SK-N-SH (cell line): ENCODE data around the gene SZT2. TPM values are rescaled to one million over a fixed set of nuclear protein-coding genes. Genes with fewer than 3 reads are reported as not detected.

Source experiments
- CTCF ChIA-PET: fragments of 300-600, 350-600 bp; formaldehyde crosslinking; extraction: SDS; loops from one replicate; lab custom pipeline; 2021; lab: Yijun Ruan, JAX
- POLR2A ChIA-PET: fragments of 350-600 bp; sonication (Branson Sonifier 250); formaldehyde crosslinking; extraction: SDS; loops from one replicate; lab custom pipeline; 2020; ENCODE audit warnings: antibody characterized with exemption, inconsistent platforms; lab: Yijun Ruan, JAX
- DNase-seq: peaks from one replicate; pipeline ENCODE4 v3.0.0; 2012
- H2AFZ ChIP-seq: fragments of 200-600 bp; sonication (generic); 2 replicates; pipeline ENCODE4 v1.8.1; 2016; ENCODE audit warnings: antibody characterized with exemption, mild to moderate bottlenecking, low read depth
- H3F3A ChIP-seq: fragments of 200-600 bp; sonication (generic); replicated peaks from 2 replicates; pipeline ENCODE3; 2016; ENCODE audit warnings: antibody characterized with exemption, mild to moderate bottlenecking; ENCODE audit not compliant: insufficient read depth
- H3K27ac ChIP-seq, 2 experiments: fragments of 200-500 bp in 1 of 2; fragments of 200-600 bp in 1 of 2; sonication (Bioruptor generic) in 1 of 2; sonication (generic), shearing (Covaris generic) in 1 of 2; 2 replicates each; pipeline versions ENCODE4 v1.5.1 to v1.6.1; 2014 to 2016; ENCODE audit warnings: low read depth in 2 of 2, inconsistent platforms in 1 of 2, low read length in 1 of 2, mild to moderate bottlenecking in 1 of 2, mixed read lengths in 1 of 2
- H3K27me3 ChIP-seq: fragments of 200-600 bp; sonication (generic), shearing (Covaris generic); 2 replicates; pipeline ENCODE4 v1.6.1; 2016; ENCODE audit warnings: mixed run types; ENCODE audit not compliant: insufficient read depth
- H3K36me3 ChIP-seq, 2 experiments: fragments of 200-500 bp in 1 of 2; fragments of 200-600 bp in 1 of 2; sonication (Bioruptor generic) in 1 of 2; sonication (generic) in 1 of 2; replicated peaks in 1 of 2; 2 replicates each; pipeline versions ENCODE3 to v1.5.1; 2014 to 2016; ENCODE audit warnings: low read length in 1 of 2, mild to moderate bottlenecking in 1 of 2; ENCODE audit not compliant: insufficient read depth in 2 of 2, control insufficient read depth in 1 of 2
- H3K4me1 ChIP-seq, 2 experiments: fragments of 200-500 bp in 1 of 2; fragments of 200-600 bp in 1 of 2; sonication (Bioruptor generic) in 1 of 2; sonication (generic), shearing (Covaris generic) in 1 of 2; 2 replicates each; pipeline versions ENCODE4 v1.5.1 to v1.6.1; 2014 to 2016; ENCODE audit warnings: low read depth in 1 of 2, low read length in 1 of 2, mixed run types in 1 of 2; ENCODE audit not compliant: insufficient read depth in 2 of 2, control insufficient read depth in 1 of 2
- H3K4me2 ChIP-seq: fragments of 200-600 bp; sonication (generic), shearing (Covaris generic); 2 replicates; pipeline ENCODE4 v1.6.1; 2017; ENCODE audit warnings: mixed run types
- H3K4me3 ChIP-seq, 2 experiments: fragments of 200-500 bp in 1 of 2; fragments of 200-600 bp in 1 of 2; sonication (Bioruptor generic) in 1 of 2; sonication (generic), shearing (Covaris generic) in 1 of 2; 2 replicates each; pipeline versions ENCODE4 v1.5.1 to v1.8.1; 2014 to 2016; ENCODE audit warnings: low read depth in 2 of 2, inconsistent platforms in 1 of 2, low read length in 1 of 2, mild to moderate bottlenecking in 1 of 2, mixed read lengths in 1 of 2, moderate library complexity in 1 of 2
- H3K79me2 ChIP-seq: fragments of 200-600 bp; sonication (generic); 2 replicates; pipeline ENCODE4 v1.8.1; 2017; ENCODE audit warnings: mild to moderate bottlenecking; ENCODE audit not compliant: insufficient read depth
- H3K9ac ChIP-seq: fragments of 200-600 bp; sonication (generic); 2 replicates; pipeline ENCODE4 v1.6.1; 2017; ENCODE audit warnings: mixed run types
- H3K9me2 ChIP-seq: fragments of 200-600 bp; sonication (generic); 2 replicates; pipeline ENCODE4 v1.6.1; 2017; ENCODE audit warnings: mixed run types
- H3K9me3 ChIP-seq: fragments of 200-600 bp; sonication (generic); 2 replicates; pipeline ENCODE4 v1.6.1; 2017; ENCODE audit warnings: mixed run types, mild to moderate bottlenecking, moderate library complexity
- H4K20me1 ChIP-seq: fragments of 200-600 bp; sonication (generic); 2 replicates; pipeline ENCODE4 v1.6.1; 2017; ENCODE audit warnings: mild to moderate bottlenecking, mixed run types; ENCODE audit not compliant: insufficient read depth
- FOXM1 ChIP-seq: IDR thresholded peaks from 2 replicates; pipeline ENCODE4 v1.4.0; 2012; ENCODE audit warnings: low read depth, mild to moderate bottlenecking
- GABPA ChIP-seq: IDR thresholded peaks from 2 replicates; pipeline ENCODE4 v1.4.0; 2012; ENCODE audit warnings: low read depth, mild to moderate bottlenecking
- NFIC ChIP-seq: IDR thresholded peaks from 2 replicates; pipeline ENCODE4 v1.4.0; 2012; ENCODE audit warnings: borderline replicate concordance
- NRF1 ChIP-seq: IDR thresholded peaks from 2 replicates; pipeline ENCODE4 v1.6.1; 2012; ENCODE audit warnings: low read depth, mild to moderate bottlenecking, low read length
- RAD21 ChIP-seq: IDR thresholded peaks from 2 replicates; pipeline ENCODE4 v1.6.1; 2012; ENCODE audit warnings: mild to moderate bottlenecking, low read length
- RFX5 ChIP-seq: IDR thresholded peaks from 2 replicates; pipeline ENCODE4 v1.6.1; 2012; ENCODE audit warnings: mild to moderate bottlenecking, improper control_type of control experiment, low read length
- RXRA ChIP-seq: IDR thresholded peaks from 2 replicates; pipeline ENCODE4 v1.4.0; 2012; ENCODE audit warnings: low read depth, mild to moderate bottlenecking, borderline replicate concordance
- SMC3 ChIP-seq: IDR thresholded peaks from 2 replicates; pipeline ENCODE4 v1.6.1; 2012; ENCODE audit warnings: low read depth, low read length, improper control_type of control experiment
- TAF1 ChIP-seq: IDR thresholded peaks from 2 replicates; pipeline ENCODE4 v1.6.1; 2012; ENCODE audit warnings: low read depth, mild to moderate bottlenecking, low read length, moderate library complexity, borderline replicate concordance
- YY1 ChIP-seq: IDR thresholded peaks from 2 replicates; pipeline ENCODE4 v1.4.0; 2012; ENCODE audit warnings: low read depth, mild to moderate bottlenecking
- WGBS: methylation state at CpG from one replicate; pipeline ENCODE4 v1.1.6; 2017; ENCODE audit warnings: low lambda C conversion rate; 5-methylcytosine and 5-hydroxymethylcytosine counted together
- polyA plus RNA-seq, 3 experiments: library from polyadenylated mRNA; depleted of rRNA; stranded (reverse); fragments of >200 nt; gene quantifications; 2 replicates each; pipeline ENCODE4 v1.2.3, GENCODE V29; 2012
- TF ChIP-seq, protein P1 (sequence below): IDR thresholded peaks from 2 replicates; pipeline ENCODE4 v1.4.0; 2012; ENCODE audit warnings: low read depth
- TF ChIP-seq, protein P2 (sequence below): IDR thresholded peaks from 2 replicates; pipeline ENCODE4 v1.6.1; 2012; ENCODE audit warnings: mild to moderate bottlenecking, low read depth, low read length, moderate library complexity
- TF ChIP-seq, protein P3 (sequence below): IDR thresholded peaks from 2 replicates; pipeline ENCODE4 v1.4.0; 2012; ENCODE audit warnings: low read depth, borderline replicate concordance
- TF ChIP-seq, protein P4 (sequence below): IDR thresholded peaks from 2 replicates; pipeline ENCODE4 v1.4.0; 2012; ENCODE audit warnings: low read depth, borderline replicate concordance
- TF ChIP-seq, protein P5 (sequence below): fragments of 150-350 bp; IDR thresholded peaks from 2 replicates; pipeline ENCODE4 v1.6.1; 2017; ENCODE audit warnings: antibody characterized with exemption, low read length, low read depth, borderline replicate concordance
- TF ChIP-seq, protein P6 (sequence below): fragments of 200-600 bp; sonication (generic); IDR thresholded peaks from 2 replicates; pipeline ENCODE4 v1.6.1; 2017; ENCODE audit warnings: antibody characterized with exemption, mild to moderate bottlenecking, moderate library complexity

SZT2 gene
- polyA plus RNA-seq, 1 of the 3 experiments (the other 2 are of a cell fraction), result 12.9 TPM

DNA sequence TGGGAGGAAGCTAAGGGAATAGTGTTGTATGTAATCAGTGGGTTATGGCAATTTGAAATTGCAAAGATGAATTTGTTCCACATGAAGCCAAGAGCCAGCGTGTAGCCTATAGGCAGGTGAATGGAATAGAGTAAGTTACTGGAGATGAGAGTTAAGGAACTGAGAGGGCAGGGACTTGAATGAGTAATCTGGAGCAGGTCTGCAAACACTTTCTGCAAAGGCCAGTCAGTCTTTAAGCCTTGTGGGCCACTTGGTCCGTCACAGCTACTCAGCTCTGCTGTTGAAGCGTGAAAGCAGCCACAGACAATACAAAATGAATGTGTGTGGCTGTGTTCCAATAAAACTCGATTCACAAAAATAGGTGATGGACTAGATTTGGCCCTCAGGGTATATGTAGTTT is 29.2 kb downstream of the SZT2 start:
- Histone ChIP-seq H3K36me3 (peaks cover 33 to 68% of the 10 kb centered on the region in 2 experiments), H3K9me2 (no peaks in the 10 kb centered on the region)
- DNase-seq, result no peak
- TF ChIP-seq YY1, result no peak
- TF ChIP-seq NRF1, result no peak
- TF ChIP-seq, all 33 proteins: peak for 0
- WGBS, result 85% methylated on average over 4 of the region's 4 CpGs
- CTCF ChIA-PET, result interaction anchor here (1.2 to 2.4 kb wide), 2 partner anchors 36 to 192 kb away, joined by 3 to 15 read pairs; no protein-coding TSS in a partner anchor
- no peaks in the 10 kb centered on the region for H3K9me3 ChIP-seq
- no peak overlapping the region for H3K27ac ChIP-seq
- no peak overlapping the region for H3K4me3 ChIP-seq
- H3K27me3 ChIP-seq, result no peaks in the 10 kb centered on the region
- H3K4me2 ChIP-seq, result no peak overlapping the region
- H4K20me1 ChIP-seq, result no peaks in the 10 kb centered on the region
- POLR2A ChIA-PET, result no interaction called here
- no peak overlapping the region for H3K9ac ChIP-seq
- H3K4me1 ChIP-seq, result no peaks in the 10 kb centered on the region
- no peaks in the 10 kb centered on the region for H3K79me2 ChIP-seq
- peaks cover 6% of the 10 kb centered on the region for H3F3A ChIP-seq
- H2AFZ ChIP-seq, result no peak overlapping the region

DNA sequence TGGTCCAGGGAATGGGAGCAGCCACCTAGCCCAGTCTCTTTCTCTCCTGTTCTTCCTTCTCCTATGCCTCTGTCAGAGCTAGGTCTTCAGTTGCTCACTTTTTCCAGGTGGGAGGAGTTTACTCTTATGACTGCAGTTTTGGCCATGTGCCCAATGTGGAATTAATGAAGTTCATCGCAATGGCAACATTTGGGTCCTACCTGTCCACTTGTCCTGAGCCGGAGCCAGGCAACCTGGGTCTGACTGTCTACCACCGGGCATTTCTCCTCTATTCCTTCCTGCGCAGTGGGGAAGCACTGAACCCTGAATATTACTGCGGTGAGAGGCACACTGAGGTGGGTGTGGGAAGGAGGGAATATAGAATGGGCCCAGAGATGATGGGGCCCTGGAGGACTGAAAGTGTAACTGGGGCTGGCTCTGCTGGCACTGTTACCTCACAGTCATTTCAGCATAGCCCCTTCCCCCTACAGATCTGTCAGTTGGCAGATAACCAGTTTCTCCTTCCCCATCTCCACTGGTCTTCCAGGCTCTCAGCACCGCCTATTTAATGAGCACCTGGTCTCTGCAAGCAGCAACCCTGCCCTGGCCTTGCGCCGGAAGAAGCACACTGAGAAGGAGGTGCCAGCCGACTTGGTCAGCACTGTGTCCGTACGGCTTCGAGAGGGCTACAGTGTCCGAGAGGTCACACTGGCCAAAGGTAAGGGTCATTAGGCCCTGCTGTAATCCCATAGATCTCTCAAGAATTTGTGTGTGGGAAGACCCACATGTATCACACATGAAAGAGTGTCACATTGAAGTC is 30.1 kb downstream of the SZT2 start:
- H3K27me3 ChIP-seq, result no peaks in the 10 kb centered on the region
- 96% methylated on average over 13 of the region's 13 CpGs for WGBS
- no peaks in the 10 kb centered on the region for H3K9me2 ChIP-seq
- H4K20me1 ChIP-seq, result no peaks in the 10 kb centered on the region
- H3K36me3 ChIP-seq, result peaks cover 37 to 76% of the 10 kb centered on the region in 2 experiments
- H3K4me3 ChIP-seq, result no peak overlapping the region
- CTCF ChIA-PET, result interaction anchor here (1.2 to 2.4 kb wide), 2 partner anchors 37 to 193 kb away, joined by 3 to 15 read pairs; no protein-coding TSS in a partner anchor
- POLR2A ChIA-PET, result no interaction called here
- H3K4me2 ChIP-seq, result no peak overlapping the region
- H3K79me2 ChIP-seq, result no peaks in the 10 kb centered on the region
- H3F3A ChIP-seq, result no peaks in the 10 kb centered on the region
- no peak overlapping the region for H3K27ac ChIP-seq
- DNase-seq, result no peak
- H2AFZ ChIP-seq, result no peak overlapping the region
- H3K9me3 ChIP-seq, result no peaks in the 10 kb centered on the region
- no peaks in the 10 kb centered on the region for H3K4me1 ChIP-seq
- H3K9ac ChIP-seq, result no peak overlapping the region
- TF ChIP-seq YY1, result no peak
- no peak for TF ChIP-seq GABPA
- TF ChIP-seq, protein P1, sequence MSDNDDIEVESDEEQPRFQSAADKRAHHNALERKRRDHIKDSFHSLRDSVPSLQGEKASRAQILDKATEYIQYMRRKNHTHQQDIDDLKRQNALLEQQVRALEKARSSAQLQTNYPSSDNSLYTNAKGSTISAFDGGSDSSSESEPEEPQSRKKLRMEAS, result no peak
- TF ChIP-seq RXRA, result no peak
- no peak for TF ChIP-seq RFX5
- TF ChIP-seq NFIC, result no peak
- TF ChIP-seq, protein P2, sequence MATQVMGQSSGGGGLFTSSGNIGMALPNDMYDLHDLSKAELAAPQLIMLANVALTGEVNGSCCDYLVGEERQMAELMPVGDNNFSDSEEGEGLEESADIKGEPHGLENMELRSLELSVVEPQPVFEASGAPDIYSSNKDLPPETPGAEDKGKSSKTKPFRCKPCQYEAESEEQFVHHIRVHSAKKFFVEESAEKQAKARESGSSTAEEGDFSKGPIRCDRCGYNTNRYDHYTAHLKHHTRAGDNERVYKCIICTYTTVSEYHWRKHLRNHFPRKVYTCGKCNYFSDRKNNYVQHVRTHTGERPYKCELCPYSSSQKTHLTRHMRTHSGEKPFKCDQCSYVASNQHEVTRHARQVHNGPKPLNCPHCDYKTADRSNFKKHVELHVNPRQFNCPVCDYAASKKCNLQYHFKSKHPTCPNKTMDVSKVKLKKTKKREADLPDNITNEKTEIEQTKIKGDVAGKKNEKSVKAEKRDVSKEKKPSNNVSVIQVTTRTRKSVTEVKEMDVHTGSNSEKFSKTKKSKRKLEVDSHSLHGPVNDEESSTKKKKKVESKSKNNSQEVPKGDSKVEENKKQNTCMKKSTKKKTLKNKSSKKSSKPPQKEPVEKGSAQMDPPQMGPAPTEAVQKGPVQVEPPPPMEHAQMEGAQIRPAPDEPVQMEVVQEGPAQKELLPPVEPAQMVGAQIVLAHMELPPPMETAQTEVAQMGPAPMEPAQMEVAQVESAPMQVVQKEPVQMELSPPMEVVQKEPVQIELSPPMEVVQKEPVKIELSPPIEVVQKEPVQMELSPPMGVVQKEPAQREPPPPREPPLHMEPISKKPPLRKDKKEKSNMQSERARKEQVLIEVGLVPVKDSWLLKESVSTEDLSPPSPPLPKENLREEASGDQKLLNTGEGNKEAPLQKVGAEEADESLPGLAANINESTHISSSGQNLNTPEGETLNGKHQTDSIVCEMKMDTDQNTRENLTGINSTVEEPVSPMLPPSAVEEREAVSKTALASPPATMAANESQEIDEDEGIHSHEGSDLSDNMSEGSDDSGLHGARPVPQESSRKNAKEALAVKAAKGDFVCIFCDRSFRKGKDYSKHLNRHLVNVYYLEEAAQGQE, result no peak
- TF ChIP-seq FOXM1, result no peak
- TF ChIP-seq SMC3, result no peak
- no peak for TF ChIP-seq RAD21
- TF ChIP-seq, protein P3, sequence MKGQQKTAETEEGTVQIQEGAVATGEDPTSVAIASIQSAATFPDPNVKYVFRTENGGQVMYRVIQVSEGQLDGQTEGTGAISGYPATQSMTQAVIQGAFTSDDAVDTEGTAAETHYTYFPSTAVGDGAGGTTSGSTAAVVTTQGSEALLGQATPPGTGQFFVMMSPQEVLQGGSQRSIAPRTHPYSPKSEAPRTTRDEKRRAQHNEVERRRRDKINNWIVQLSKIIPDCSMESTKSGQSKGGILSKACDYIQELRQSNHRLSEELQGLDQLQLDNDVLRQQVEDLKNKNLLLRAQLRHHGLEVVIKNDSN, result no peak
- TF ChIP-seq, protein P4, sequence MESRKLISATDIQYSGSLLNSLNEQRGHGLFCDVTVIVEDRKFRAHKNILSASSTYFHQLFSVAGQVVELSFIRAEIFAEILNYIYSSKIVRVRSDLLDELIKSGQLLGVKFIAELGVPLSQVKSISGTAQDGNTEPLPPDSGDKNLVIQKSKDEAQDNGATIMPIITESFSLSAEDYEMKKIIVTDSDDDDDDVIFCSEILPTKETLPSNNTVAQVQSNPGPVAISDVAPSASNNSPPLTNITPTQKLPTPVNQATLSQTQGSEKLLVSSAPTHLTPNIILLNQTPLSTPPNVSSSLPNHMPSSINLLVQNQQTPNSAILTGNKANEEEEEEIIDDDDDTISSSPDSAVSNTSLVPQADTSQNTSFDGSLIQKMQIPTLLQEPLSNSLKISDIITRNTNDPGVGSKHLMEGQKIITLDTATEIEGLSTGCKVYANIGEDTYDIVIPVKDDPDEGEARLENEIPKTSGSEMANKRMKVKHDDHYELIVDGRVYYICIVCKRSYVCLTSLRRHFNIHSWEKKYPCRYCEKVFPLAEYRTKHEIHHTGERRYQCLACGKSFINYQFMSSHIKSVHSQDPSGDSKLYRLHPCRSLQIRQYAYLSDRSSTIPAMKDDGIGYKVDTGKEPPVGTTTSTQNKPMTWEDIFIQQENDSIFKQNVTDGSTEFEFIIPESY, result no peak
- TF ChIP-seq, protein P5, sequence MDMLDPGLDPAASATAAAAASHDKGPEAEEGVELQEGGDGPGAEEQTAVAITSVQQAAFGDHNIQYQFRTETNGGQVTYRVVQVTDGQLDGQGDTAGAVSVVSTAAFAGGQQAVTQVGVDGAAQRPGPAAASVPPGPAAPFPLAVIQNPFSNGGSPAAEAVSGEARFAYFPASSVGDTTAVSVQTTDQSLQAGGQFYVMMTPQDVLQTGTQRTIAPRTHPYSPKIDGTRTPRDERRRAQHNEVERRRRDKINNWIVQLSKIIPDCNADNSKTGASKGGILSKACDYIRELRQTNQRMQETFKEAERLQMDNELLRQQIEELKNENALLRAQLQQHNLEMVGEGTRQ, result no peak
- no peak for TF ChIP-seq TAF1
- TF ChIP-seq, protein P6, sequence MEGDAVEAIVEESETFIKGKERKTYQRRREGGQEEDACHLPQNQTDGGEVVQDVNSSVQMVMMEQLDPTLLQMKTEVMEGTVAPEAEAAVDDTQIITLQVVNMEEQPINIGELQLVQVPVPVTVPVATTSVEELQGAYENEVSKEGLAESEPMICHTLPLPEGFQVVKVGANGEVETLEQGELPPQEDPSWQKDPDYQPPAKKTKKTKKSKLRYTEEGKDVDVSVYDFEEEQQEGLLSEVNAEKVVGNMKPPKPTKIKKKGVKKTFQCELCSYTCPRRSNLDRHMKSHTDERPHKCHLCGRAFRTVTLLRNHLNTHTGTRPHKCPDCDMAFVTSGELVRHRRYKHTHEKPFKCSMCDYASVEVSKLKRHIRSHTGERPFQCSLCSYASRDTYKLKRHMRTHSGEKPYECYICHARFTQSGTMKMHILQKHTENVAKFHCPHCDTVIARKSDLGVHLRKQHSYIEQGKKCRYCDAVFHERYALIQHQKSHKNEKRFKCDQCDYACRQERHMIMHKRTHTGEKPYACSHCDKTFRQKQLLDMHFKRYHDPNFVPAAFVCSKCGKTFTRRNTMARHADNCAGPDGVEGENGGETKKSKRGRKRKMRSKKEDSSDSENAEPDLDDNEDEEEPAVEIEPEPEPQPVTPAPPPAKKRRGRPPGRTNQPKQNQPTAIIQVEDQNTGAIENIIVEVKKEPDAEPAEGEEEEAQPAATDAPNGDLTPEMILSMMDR, result no peak
